ENCODE results near the gene ZNF808.

The ZNF808 gene

DNA sequence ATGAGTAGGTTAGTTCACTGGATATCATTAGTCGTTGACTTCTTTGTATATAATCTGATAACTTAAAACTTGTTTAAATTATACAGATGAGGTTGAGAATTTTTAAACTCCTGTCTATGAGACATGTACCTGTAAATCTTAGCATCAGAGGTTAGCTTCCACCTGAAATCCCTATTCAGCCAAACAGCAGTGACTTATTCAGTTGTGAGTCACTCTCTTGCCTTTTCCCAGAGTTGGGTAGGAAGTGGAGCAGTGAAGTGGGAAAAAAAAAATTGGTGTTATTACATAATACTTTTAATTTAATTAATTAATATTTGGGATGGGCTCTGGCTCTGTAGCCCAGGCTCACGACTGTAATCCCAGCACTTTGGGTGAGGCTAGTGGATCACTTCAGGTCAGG lies 75.5 kb downstream of the ZNF808 start:
- no peak overlapping the region for H3K27ac ChIP-seq
- DNase-seq: no peak
- TF ChIP-seq, protein P1, sequence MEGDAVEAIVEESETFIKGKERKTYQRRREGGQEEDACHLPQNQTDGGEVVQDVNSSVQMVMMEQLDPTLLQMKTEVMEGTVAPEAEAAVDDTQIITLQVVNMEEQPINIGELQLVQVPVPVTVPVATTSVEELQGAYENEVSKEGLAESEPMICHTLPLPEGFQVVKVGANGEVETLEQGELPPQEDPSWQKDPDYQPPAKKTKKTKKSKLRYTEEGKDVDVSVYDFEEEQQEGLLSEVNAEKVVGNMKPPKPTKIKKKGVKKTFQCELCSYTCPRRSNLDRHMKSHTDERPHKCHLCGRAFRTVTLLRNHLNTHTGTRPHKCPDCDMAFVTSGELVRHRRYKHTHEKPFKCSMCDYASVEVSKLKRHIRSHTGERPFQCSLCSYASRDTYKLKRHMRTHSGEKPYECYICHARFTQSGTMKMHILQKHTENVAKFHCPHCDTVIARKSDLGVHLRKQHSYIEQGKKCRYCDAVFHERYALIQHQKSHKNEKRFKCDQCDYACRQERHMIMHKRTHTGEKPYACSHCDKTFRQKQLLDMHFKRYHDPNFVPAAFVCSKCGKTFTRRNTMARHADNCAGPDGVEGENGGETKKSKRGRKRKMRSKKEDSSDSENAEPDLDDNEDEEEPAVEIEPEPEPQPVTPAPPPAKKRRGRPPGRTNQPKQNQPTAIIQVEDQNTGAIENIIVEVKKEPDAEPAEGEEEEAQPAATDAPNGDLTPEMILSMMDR (IDR thresholded peaks at IDR 0.05; ENCODE audit: low read depth, low read length): no peak
- no peaks in the 10 kb centered on the region for H3K9me3 ChIP-seq (ENCODE audit: severe bottlenecking)
- H3K27me3 ChIP-seq (ENCODE audit: insufficient read depth, low read depth, severe bottlenecking): no peaks in the 10 kb centered on the region
- H3K4me3 ChIP-seq (ENCODE audit: low read depth, low read length): no peak overlapping the region
- no peaks in the 10 kb centered on the region; the same call in 1 of the 2 replicates for H3K36me3 ChIP-seq

DNA sequence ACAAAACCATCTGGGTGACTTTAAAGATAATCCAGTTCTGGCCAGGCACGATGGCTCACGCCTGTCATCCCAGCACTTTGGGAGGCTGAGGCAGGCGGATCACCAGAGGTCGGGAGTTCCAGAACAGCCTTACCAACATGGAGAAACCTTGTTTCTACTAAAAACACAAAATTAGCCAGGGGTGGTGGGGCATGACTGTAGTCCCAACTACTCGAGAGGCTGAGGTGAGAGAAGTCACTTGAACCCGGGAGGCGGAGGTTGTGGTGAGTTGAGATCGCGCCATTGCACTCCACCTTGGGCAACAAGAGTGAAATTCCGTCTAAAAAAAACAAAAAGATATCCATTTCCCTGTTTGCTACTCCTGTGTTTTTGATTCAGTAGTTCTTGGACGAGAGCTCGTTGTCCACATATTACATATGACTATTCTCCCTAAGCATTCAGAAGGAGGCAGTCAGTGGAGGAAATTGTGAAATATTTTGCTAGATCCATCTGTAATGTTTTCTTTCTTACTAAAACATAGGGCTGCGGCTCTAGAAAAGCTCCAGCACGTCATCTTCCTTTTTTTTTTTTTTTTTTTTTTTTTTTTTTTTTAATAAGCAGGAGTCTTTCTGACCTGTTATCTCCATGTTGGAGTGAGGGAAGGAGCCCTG lies 76.2 kb downstream of the ZNF808 start:
- Histone ChIP-seq H3K9me3 (ENCODE audit: severe bottlenecking) (no peaks in the 10 kb centered on the region), H3K4me3 (ENCODE audit: low read depth, low read length) (no peak overlapping the region), H3K36me3 (no peaks in the 10 kb centered on the region; the same call in 1 of the 2 replicates), H3K27ac (no peak overlapping the region), H3K27me3 (ENCODE audit: insufficient read depth, low read depth, severe bottlenecking) (no peaks in the 10 kb centered on the region)
- TF ChIP-seq, protein P1 (IDR thresholded peaks at IDR 0.05; ENCODE audit: low read depth, low read length): no peak
- DNase-seq: no peak
